ENCODE measurements around the gene MOB1B.

MOB1B gene

DNA sequence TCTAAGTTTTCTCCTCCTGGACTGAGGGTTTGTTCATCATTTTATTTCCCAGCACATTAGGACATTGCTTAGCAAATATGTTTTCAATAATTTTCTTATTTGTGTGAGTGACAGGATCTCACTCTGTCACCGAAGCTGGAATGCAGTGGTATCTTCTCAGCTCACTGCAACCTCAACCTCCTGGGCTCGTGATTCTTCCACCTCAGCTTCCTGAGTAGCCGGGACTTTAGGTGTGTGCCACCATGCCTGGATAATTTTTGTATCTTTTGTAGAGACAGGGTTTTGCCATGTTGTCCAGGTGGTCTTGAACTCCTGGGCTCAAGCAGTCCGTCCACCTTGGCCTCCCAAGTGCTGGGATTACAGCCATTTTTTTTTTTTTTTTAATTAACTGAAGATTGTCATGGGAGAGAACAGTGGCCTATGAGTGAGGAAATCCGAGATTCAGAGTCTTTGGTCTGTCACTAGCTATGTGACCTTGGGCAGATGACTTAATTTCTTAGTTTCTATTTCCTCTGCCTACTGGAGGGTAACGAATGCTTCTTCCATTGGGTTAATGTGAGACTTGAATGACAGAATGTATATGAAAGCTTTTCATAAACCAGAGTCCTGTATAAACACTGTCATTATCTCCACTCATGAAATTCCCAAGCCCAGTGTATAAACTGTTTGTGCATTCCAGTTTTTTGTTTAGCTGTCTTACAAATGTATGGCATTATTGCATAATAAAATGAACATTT lies 23.9 kb downstream of the MOB1B start:
- TF ChIP-seq, protein P1, sequence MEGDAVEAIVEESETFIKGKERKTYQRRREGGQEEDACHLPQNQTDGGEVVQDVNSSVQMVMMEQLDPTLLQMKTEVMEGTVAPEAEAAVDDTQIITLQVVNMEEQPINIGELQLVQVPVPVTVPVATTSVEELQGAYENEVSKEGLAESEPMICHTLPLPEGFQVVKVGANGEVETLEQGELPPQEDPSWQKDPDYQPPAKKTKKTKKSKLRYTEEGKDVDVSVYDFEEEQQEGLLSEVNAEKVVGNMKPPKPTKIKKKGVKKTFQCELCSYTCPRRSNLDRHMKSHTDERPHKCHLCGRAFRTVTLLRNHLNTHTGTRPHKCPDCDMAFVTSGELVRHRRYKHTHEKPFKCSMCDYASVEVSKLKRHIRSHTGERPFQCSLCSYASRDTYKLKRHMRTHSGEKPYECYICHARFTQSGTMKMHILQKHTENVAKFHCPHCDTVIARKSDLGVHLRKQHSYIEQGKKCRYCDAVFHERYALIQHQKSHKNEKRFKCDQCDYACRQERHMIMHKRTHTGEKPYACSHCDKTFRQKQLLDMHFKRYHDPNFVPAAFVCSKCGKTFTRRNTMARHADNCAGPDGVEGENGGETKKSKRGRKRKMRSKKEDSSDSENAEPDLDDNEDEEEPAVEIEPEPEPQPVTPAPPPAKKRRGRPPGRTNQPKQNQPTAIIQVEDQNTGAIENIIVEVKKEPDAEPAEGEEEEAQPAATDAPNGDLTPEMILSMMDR (conservative IDR thresholded peaks at IDR 0.05; ENCODE audit: low read depth, low read length) = no peak
- H3K4me3 ChIP-seq (ENCODE audit: low read length) = no peak overlapping the region
- DNase-seq (ENCODE audit: low read depth) = no peak

DNA sequence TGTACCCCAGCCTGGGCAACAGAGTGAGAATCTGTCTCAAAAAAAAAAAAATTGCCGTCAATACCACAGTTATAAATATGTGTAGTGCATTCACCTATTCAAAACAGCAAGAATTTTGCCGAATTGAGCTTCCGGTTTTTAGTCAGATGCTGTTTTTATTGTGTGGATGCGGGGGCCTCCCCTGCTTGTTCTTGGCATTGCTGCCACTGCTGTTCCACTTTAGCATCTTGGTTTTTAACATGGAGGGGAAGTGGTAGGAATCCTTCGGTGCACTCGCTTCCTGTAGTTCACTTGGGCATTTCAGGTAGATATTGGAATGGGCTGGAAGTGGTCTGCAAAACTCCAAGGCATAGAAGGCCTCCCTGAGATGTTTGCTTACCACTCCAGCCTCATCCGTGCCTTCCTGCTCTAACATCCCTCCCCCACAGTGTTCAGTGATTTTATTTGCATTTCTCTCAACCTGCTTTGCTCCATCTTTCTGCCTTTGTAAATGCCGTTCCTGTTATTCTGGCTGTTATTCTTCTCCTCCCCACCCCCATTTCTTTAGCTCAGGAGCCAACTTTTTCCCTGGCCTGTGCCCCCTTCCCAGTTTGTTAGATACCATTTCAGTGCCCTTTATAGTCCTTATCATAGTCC lies 25.5 kb downstream of the MOB1B start:
- TF ChIP-seq, protein P1 (conservative IDR thresholded peaks at IDR 0.05; ENCODE audit: low read depth, low read length) = no peak
- DNase-seq (ENCODE audit: low read depth) = no peak
- no peak overlapping the region for H3K4me3 ChIP-seq (ENCODE audit: low read length)

DNA sequence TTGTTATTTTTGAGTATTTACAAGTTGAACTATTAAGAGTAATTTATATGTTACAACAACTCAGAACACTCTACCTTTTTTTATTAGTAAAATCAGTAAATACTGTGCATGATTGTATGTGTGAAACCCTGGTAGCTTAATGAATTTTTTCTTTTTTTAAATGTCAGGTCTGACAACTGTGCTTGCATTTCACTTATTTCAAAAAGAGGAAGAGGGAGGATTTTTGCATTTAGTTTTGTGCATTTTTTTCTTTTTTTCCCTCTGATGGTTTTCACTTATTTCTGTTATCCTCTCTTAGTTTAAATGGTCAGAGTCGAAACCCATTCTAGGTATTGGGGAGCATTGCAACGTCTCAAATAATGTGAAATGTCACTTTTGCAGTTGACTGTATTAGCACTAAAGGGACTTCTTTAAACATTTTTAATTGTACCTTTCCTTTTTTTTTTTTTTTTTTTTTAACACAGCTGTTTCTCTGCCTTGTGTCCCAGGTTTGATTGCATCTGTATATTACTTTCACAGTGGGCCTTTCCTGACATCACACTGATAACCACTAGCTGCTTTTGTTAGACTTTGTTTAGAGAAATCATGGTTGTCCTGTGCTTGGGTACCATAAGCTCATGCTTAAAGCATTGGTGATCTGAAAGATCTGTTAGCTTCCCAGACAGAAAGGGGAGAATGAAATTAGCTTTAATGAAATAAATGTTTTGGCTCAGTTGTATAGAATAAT lies 28.5 kb downstream of the MOB1B start:
- no peak for DNase-seq (ENCODE audit: low read depth)
- no peak overlapping the region for H3K4me3 ChIP-seq (ENCODE audit: low read length)
- TF ChIP-seq, protein P1 (conservative IDR thresholded peaks at IDR 0.05; ENCODE audit: low read depth, low read length) = no peak

DNA sequence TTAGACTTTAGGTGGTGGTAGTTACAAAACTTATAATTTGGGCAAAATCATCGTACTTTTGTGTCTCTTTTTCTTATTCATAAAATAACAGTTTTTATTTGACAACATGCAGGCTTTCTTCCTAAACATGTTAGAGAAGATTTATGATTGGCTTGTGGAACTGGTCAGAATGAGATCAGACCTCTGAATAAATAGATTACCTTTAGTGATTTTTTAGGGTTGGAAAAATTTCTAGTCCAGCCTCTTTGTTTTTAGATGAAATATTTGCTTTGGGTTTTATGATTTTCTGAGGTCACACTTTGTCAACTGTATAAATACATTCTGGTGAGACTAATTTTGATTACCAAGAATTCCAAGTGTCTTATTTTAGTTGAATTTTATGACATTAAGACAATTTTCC lies 29.2 kb downstream of the MOB1B start:
- H3K4me3 ChIP-seq (ENCODE audit: low read length) = no peak overlapping the region
- DNase-seq (ENCODE audit: low read depth) = no peak
- TF ChIP-seq, protein P1 (conservative IDR thresholded peaks at IDR 0.05; ENCODE audit: low read depth, low read length) = no peak

DNA sequence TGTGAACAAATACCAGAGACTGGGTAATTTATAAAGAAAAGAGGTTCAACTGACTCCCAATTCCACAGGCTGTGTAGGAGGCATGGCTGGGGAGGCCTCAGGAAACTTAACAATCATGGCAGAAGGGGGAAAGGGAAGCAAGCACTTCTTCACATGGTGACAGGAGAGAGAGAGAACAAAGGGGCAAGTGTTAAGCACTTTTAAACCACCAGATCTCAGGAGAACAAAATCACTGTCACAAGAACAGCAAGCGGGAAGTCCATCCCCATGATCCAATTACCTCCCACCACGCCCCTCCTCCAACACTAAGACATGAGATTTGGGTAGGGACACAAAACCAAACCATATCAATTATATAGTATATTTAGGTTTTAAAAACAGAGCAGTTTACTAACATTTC lies 30.8 kb downstream of the MOB1B start:
- TF ChIP-seq, protein P1 (conservative IDR thresholded peaks at IDR 0.05; ENCODE audit: low read depth, low read length) = no peak
- no peak overlapping the region for H3K4me3 ChIP-seq (ENCODE audit: low read length)
- DNase-seq (ENCODE audit: low read depth) = no peak

DNA sequence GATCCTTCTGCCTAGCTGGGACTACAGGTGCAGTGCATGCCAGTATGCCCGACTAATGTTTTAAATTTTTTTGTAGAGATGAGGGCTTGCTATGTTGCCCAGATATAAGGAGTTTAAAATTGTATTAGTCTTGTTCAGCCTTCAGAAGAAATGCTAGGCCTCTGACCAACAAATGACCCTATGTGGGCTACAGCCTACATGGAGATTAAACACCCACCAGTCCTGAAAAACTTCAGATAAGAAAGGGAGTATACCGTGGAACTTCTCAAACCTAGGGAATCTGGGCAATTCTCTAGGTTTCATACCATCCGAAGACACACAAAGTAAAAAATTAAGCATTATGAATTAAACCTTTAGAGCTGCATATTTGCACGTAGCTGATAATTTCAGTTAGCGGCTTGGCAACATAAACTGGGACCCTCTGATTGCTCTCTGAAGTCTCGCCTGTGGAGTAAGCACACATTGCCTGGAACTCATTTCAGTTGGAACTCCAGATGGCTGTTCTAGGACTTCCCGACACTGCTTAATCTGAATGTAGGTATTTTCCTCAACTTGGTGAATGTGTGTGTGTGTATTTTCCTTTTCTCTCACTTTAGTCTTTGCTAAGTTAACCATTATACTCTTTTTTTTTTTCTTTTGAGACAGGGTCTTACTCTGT lies 33.0 kb downstream of the MOB1B start:
- TF ChIP-seq, protein P1 (conservative IDR thresholded peaks at IDR 0.05; ENCODE audit: low read depth, low read length) = no peak
- DNase-seq (ENCODE audit: low read depth) = no peak
- no peak overlapping the region for H3K4me3 ChIP-seq (ENCODE audit: low read length)
